Measurements from ENCODE around the gene ENAM. TPM values are rescaled to one million over a fixed set of nuclear protein-coding genes. Genes with fewer than 3 reads are reported as not detected.

Gene ENAM
- total and polyA plus RNA-seq, 2 of the 13 experiments (the other 11 are each of a cell fraction or from before 2014, with no cell fraction given), result not detected

GRCh38 chr4:70678383-70678999, 49.9 kb downstream of the ENAM start:
- H3K9me3 ChIP-seq (ENCODE audit: low read length), result no peaks in the 10 kb centered on the region
- DNase-seq (ENCODE audit: low spot score), result no peak
- TF ChIP-seq YY1 (IDR thresholded peaks at IDR 0.05; ENCODE audit: insufficient read depth, insufficient replicate concordance, low read depth, low read length) (no peak), CBX5 (CRISPR knock-in tag; IDR thresholded peaks at IDR 0.05; ENCODE audit: borderline replicate concordance) (no peak), SOX13 (IDR thresholded peaks at IDR 0.05) (no peak), SOX13 (CRISPR knock-in tag; conservative IDR thresholded peaks at IDR 0.05 in 1 of 2, IDR thresholded peaks at IDR 0.05 in 1 of 2) (no peak), HMG20A (CRISPR knock-in tag; IDR thresholded peaks at IDR 0.05; ENCODE audit: borderline replicate concordance) (no peak), NFYC (CRISPR knock-in tag; IDR thresholded peaks at IDR 0.05) (no peak)
- 0% methylated on average over 1 of the region's 1 CpG for WGBS (ENCODE audit: low lambda C conversion rate)
- H3K4me1 ChIP-seq (ENCODE audit: insufficient read depth, low read length), result no peaks in the 10 kb centered on the region
- no peaks in the 10 kb centered on the region for H4K20me1 ChIP-seq (ENCODE audit: insufficient read depth, low read length)
- H3K27ac ChIP-seq (ENCODE audit: extremely low read length, insufficient read depth, low read length), result no peak overlapping the region
- H3K4me2 ChIP-seq (ENCODE audit: low read depth, low read length), result no peak overlapping the region
- no peak overlapping the region for H2AFZ ChIP-seq (ENCODE audit: low read length)
- intact Hi-C loops (cut with micrococcal nuclease; ENCODE audit: unreplicated experiment) (no loop called here), in situ Hi-C loops (cut with HindIII; ENCODE audit: extremely low pct_ligation_motif_present, low pct_unique_long_range_greater_than_20kb) (no loop called here)
- ATAC-seq, result no peak
- FAIRE-seq, result no peak
- H3K27me3 ChIP-seq (ENCODE audit: control insufficient read depth in 1 of 2, insufficient read depth in 2 of 2, low read length in 2 of 2), result no peaks in the 10 kb centered on the region; a peak in 1 of 5 replicates
- CTCF ChIA-PET (ENCODE audit: low intra/inter-chr PET ratio, low total read pairs), result no interaction called here
- no peaks in the 10 kb centered on the region for H3K79me2 ChIP-seq (ENCODE audit: insufficient read depth, low read length)
- no peaks in the 10 kb centered on the region for H3K36me3 ChIP-seq (replicated peaks in 1 of 2; ENCODE audit: control insufficient read depth in 1 of 2, insufficient read depth in 2 of 2, low read length in 2 of 2)
- no peak overlapping the region for H3K9ac ChIP-seq (ENCODE audit: insufficient read depth, low read depth, low read length)
- no peak overlapping the region for H3K4me3 ChIP-seq (replicated peaks in 1 of 3; ENCODE audit: insufficient read depth in 1 of 3, low read depth in 2 of 3, low read length in 3 of 3)
- no TSS peak for BruUV-seq (replicated peaks)
- POLR2A ChIA-PET, result no interaction called here

DNA sequence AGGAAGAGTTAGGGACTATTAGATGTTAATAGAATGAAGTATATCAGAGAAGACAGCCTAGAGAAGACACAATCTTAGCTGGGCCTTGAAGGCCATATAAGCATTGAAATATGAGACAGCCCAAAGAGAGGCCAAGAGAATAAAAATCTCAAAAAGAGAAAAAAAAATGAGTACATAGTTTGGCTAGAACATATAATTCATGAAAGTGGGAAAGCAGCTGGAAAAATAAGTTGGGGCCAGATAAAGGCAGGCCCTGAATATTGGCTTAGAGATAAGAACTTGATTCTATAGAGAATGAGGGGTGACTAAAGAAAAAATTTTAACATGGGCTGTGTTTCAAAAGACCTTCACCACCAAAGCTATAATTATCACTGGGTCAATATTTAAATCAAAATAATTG, 52.4 kb downstream of the ENAM start:
- Histone ChIP-seq H3K79me2 (ENCODE audit: insufficient read depth, low read length) (no peaks in the 10 kb centered on the region), H4K20me1 (ENCODE audit: insufficient read depth, low read length) (no peaks in the 10 kb centered on the region), H3K4me2 (ENCODE audit: low read depth, low read length) (no peak overlapping the region), H3K4me3 (replicated peaks in 1 of 3; ENCODE audit: insufficient read depth in 1 of 3, low read depth in 2 of 3, low read length in 3 of 3) (no peak overlapping the region), H3K36me3 (replicated peaks in 1 of 2; ENCODE audit: control insufficient read depth in 1 of 2, insufficient read depth in 2 of 2, low read length in 2 of 2) (no peaks in the 10 kb centered on the region), H3K27ac (ENCODE audit: extremely low read length, insufficient read depth, low read length) (no peak overlapping the region), H3K27me3 (ENCODE audit: control insufficient read depth in 1 of 2, insufficient read depth in 2 of 2, low read length in 2 of 2) (no peaks in the 10 kb centered on the region), H3K4me1 (ENCODE audit: insufficient read depth, low read length) (no peaks in the 10 kb centered on the region), H3K9ac (ENCODE audit: insufficient read depth, low read depth, low read length) (no peak overlapping the region), H2AFZ (ENCODE audit: low read length) (no peak overlapping the region), H3K9me3 (ENCODE audit: low read length) (no peaks in the 10 kb centered on the region)
- intact Hi-C loops (cut with micrococcal nuclease; ENCODE audit: unreplicated experiment) (loop anchor here (10.0 kb wide), 1 partner anchor 224 kb away; the partner anchor contains the start of gene MOB1B), in situ Hi-C loops (cut with HindIII; ENCODE audit: extremely low pct_ligation_motif_present, low pct_unique_long_range_greater_than_20kb) (no loop called here)
- FAIRE-seq (no peak), DNase-seq (ENCODE audit: low spot score) (no peak), ATAC-seq (no peak)
- ChIA-PET POLR2A (no interaction called here), CTCF (ENCODE audit: low intra/inter-chr PET ratio, low total read pairs) (no interaction called here)
- no TSS peak for BruUV-seq (replicated peaks)
- TF ChIP-seq NPAS2 (CRISPR knock-in tag; IDR thresholded peaks at IDR 0.05; ENCODE audit: borderline replicate concordance) (no peak), SATB2 (CRISPR knock-in tag; IDR thresholded peaks at IDR 0.05) (no peak), ZNF530 (CRISPR knock-in tag; IDR thresholded peaks at IDR 0.05; ENCODE audit: low read depth) (no peak), BCLAF1 (IDR thresholded peaks at IDR 0.05) (no peak), ZSCAN5A (CRISPR knock-in tag; IDR thresholded peaks at IDR 0.05; ENCODE audit: borderline replicate concordance) (no peak), ZNF3 (CRISPR knock-in tag; IDR thresholded peaks at IDR 0.05) (no peak), GATAD2A (CRISPR knock-in tag; IDR thresholded peaks at IDR 0.05) (no peak)
- TF ChIP-seq, protein P1, sequence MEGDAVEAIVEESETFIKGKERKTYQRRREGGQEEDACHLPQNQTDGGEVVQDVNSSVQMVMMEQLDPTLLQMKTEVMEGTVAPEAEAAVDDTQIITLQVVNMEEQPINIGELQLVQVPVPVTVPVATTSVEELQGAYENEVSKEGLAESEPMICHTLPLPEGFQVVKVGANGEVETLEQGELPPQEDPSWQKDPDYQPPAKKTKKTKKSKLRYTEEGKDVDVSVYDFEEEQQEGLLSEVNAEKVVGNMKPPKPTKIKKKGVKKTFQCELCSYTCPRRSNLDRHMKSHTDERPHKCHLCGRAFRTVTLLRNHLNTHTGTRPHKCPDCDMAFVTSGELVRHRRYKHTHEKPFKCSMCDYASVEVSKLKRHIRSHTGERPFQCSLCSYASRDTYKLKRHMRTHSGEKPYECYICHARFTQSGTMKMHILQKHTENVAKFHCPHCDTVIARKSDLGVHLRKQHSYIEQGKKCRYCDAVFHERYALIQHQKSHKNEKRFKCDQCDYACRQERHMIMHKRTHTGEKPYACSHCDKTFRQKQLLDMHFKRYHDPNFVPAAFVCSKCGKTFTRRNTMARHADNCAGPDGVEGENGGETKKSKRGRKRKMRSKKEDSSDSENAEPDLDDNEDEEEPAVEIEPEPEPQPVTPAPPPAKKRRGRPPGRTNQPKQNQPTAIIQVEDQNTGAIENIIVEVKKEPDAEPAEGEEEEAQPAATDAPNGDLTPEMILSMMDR (CRISPR knock-in tag; IDR thresholded peaks at IDR 0.05), result no peak
